ENCODE results near the gene ARFGEF2. TPM values are rescaled to one million over a fixed set of nuclear protein-coding genes. Genes with fewer than 3 reads are reported as not detected.
A peak's percentile ranks its signal among the peaks of the same experiment; 100 is the strongest.

Gene ARFGEF2
- polyA plus RNA-seq (19.8 and 21.7 TPM in 2 replicates), polyA minus RNA-seq (45.3 and 45.4 TPM in 2 replicates)

DNA sequence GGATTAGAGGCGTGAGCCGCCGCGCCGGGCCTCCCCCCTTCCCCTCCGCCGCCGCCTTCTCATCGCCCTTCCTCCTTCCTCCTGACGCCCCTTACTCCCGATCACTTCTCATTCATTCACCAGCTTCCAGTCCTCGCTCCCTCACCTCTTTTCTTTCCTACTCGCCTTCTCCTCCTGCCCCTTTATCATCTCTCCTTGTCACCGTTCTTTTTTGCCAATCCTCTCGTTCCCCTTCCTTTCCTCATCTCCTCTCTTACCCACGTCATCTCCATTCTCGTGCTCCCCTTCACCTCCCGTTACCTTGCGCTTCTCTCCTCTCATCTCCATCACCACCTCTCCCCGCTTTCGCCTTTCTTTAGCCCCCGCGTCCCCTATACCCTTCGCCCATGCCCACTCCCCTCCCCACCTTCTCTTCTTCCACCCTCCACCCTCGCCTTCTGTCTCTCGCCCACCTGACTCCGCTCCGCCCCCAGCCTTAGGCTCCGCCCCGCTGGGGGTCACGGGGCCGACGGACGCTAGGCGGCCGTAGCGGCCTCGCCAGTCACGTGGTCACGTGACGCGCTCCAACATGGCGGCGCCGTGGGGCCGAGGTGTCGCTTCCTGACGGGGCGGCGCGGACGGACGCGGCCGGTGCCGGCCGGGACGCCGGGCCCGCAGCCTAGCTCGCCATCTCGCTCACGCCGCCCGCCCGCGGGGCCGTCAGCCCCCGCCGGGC lies at the start of gene ARFGEF2:
Gene ARFGEF2, plus strand, starts transcription at position 544 of the 715 bp plus-strand sequence. CDS start 179 bp downstream, outside the sequence.
- Histone ChIP-seq H4K20me1 (ENCODE audit: insufficient read depth) (no peaks in the 10 kb centered on the region), H2AFZ (ENCODE audit: low read depth, low read length) (peak within 1 kb of the TSS; percentile 97), H3K9ac (ENCODE audit: low read length) (peak within 1 kb of the TSS; percentile 88), H3K9me3 (ENCODE audit: low read length) (no peaks in the 10 kb centered on the region), H3K27ac (ENCODE audit: low read length) (peak within 1 kb of the TSS; percentile 94), H3K27me3 (ENCODE audit: insufficient read depth, low read depth, low read length) (no peaks in the 10 kb centered on the region), H3K79me2 (replicated peaks; ENCODE audit: insufficient read depth, low read length) (peaks cover 32% of the 10 kb centered on the region), H3K9me2 (ENCODE audit: insufficient read depth, low read length) (no peaks in the 10 kb centered on the region), H3K36me3 (ENCODE audit: insufficient read depth, low read length) (no peaks in the 10 kb centered on the region), H3K4me2 (ENCODE audit: low read length) (peak within 1 kb of the TSS; percentile 86), H3K4me3 (ENCODE audit: low read length) (peak within 1 kb of the TSS; percentile 90), H3F3A (ENCODE audit: insufficient read depth, low read length, poor library complexity, severe bottlenecking) (no peaks in the 10 kb centered on the region)
- TF ChIP-seq, protein P1, sequence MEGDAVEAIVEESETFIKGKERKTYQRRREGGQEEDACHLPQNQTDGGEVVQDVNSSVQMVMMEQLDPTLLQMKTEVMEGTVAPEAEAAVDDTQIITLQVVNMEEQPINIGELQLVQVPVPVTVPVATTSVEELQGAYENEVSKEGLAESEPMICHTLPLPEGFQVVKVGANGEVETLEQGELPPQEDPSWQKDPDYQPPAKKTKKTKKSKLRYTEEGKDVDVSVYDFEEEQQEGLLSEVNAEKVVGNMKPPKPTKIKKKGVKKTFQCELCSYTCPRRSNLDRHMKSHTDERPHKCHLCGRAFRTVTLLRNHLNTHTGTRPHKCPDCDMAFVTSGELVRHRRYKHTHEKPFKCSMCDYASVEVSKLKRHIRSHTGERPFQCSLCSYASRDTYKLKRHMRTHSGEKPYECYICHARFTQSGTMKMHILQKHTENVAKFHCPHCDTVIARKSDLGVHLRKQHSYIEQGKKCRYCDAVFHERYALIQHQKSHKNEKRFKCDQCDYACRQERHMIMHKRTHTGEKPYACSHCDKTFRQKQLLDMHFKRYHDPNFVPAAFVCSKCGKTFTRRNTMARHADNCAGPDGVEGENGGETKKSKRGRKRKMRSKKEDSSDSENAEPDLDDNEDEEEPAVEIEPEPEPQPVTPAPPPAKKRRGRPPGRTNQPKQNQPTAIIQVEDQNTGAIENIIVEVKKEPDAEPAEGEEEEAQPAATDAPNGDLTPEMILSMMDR (IDR thresholded peaks at IDR 0.05; ENCODE audit: poor library complexity, severe bottlenecking): peak; percentile 36
- TF ChIP-seq TAF1 (IDR thresholded peaks at IDR 0.05; ENCODE audit: low read depth) (peak; percentile 78), SMC3 (conservative IDR thresholded peaks at IDR 0.05; ENCODE audit: poor library complexity) (no peak), EP300 (conservative IDR thresholded peaks at IDR 0.05; ENCODE audit: poor library complexity, severe bottlenecking) (peak; percentile 73), EZH2 (IDR thresholded peaks at IDR 0.05; ENCODE audit: borderline replicate concordance, insufficient read depth, low read length, poor library complexity, severe bottlenecking) (no peak), POLR2AphosphoS5 (IDR thresholded peaks at IDR 0.05) (peak; percentile 98), RAD21 (conservative IDR thresholded peaks at IDR 0.05) (no peak), MXI1 (conservative IDR thresholded peaks at IDR 0.05; ENCODE audit: poor library complexity, severe bottlenecking) (peak; percentile 93)
- TF ChIP-seq, protein P2, sequence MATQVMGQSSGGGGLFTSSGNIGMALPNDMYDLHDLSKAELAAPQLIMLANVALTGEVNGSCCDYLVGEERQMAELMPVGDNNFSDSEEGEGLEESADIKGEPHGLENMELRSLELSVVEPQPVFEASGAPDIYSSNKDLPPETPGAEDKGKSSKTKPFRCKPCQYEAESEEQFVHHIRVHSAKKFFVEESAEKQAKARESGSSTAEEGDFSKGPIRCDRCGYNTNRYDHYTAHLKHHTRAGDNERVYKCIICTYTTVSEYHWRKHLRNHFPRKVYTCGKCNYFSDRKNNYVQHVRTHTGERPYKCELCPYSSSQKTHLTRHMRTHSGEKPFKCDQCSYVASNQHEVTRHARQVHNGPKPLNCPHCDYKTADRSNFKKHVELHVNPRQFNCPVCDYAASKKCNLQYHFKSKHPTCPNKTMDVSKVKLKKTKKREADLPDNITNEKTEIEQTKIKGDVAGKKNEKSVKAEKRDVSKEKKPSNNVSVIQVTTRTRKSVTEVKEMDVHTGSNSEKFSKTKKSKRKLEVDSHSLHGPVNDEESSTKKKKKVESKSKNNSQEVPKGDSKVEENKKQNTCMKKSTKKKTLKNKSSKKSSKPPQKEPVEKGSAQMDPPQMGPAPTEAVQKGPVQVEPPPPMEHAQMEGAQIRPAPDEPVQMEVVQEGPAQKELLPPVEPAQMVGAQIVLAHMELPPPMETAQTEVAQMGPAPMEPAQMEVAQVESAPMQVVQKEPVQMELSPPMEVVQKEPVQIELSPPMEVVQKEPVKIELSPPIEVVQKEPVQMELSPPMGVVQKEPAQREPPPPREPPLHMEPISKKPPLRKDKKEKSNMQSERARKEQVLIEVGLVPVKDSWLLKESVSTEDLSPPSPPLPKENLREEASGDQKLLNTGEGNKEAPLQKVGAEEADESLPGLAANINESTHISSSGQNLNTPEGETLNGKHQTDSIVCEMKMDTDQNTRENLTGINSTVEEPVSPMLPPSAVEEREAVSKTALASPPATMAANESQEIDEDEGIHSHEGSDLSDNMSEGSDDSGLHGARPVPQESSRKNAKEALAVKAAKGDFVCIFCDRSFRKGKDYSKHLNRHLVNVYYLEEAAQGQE (IDR thresholded peaks at IDR 0.05; ENCODE audit: borderline replicate concordance): no peak

DNA sequence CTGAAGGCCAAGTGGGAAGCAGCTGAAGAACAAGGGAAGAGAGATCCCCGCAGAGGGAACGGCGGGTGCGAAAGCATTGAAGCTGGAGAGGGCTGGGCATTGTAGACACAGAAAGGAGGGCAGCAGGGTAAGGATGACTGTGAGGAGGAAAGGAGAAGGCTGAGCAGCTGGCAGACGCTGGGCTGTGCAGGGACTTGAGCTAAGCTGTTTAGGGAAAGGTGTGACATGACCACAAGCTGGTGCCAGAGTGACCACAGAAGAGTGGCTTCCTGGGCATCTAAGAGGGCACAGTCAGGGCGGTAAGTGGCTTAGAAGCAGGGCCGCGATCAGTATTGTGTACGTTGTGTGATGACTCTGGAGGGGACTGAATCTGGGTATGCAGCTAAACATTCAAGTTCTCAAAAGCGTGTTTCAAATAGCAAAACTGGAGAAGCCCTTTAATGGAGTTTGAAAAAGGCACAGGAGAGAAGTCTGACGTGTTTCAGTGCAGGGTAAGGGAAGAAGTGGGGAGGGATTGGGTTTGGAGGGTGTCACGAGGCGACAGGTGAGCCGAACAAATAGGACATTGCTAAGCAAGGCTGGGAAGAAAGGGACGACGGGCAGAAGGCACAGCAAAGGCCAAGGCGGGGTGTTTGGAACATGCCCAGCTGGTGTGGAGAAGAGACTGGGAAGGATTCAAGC lies 46.1 kb upstream of the ARFGEF2 start:
- H3K27ac ChIP-seq (ENCODE audit: low read length): no peak overlapping the region
- no peaks in the 10 kb centered on the region for H3K9me2 ChIP-seq (ENCODE audit: insufficient read depth, low read length)
- no peak overlapping the region for H3K9ac ChIP-seq (ENCODE audit: low read length)
- H2AFZ ChIP-seq (ENCODE audit: low read depth, low read length): no peak overlapping the region
- no peak for TF ChIP-seq RAD21 (conservative IDR thresholded peaks at IDR 0.05)
- TF ChIP-seq SMC3 (conservative IDR thresholded peaks at IDR 0.05; ENCODE audit: poor library complexity): no peak
- TF ChIP-seq TAF1 (IDR thresholded peaks at IDR 0.05; ENCODE audit: low read depth): no peak
- TF ChIP-seq EZH2 (IDR thresholded peaks at IDR 0.05; ENCODE audit: borderline replicate concordance, insufficient read depth, low read length, poor library complexity, severe bottlenecking): no peak
- no peak for TF ChIP-seq EP300 (conservative IDR thresholded peaks at IDR 0.05; ENCODE audit: poor library complexity, severe bottlenecking)
- no peak for TF ChIP-seq POLR2AphosphoS5 (IDR thresholded peaks at IDR 0.05)
- TF ChIP-seq, protein P1 (IDR thresholded peaks at IDR 0.05; ENCODE audit: poor library complexity, severe bottlenecking): no peak
- TF ChIP-seq, protein P2 (IDR thresholded peaks at IDR 0.05; ENCODE audit: borderline replicate concordance): no peak
- H3K4me3 ChIP-seq (ENCODE audit: low read length): no peak overlapping the region
- no peaks in the 10 kb centered on the region for H3K79me2 ChIP-seq (replicated peaks; ENCODE audit: insufficient read depth, low read length)
- no peaks in the 10 kb centered on the region for H3K36me3 ChIP-seq (ENCODE audit: insufficient read depth, low read length)
- no peak overlapping the region for H3K4me2 ChIP-seq (ENCODE audit: low read length)
- H4K20me1 ChIP-seq (ENCODE audit: insufficient read depth): no peaks in the 10 kb centered on the region
- no peaks in the 10 kb centered on the region for H3K9me3 ChIP-seq (ENCODE audit: low read length)
- H3F3A ChIP-seq (ENCODE audit: insufficient read depth, low read length, poor library complexity, severe bottlenecking): no peaks in the 10 kb centered on the region
- H3K27me3 ChIP-seq (ENCODE audit: insufficient read depth, low read depth, low read length): no peaks in the 10 kb centered on the region
